ENCODE measurements around the gene TACR1.

Gene TACR1

GRCh38 chr2:75042823-75043222 is 156.5 kb downstream of the TACR1 start:
- no peak for DNase-seq

GRCh38 chr2:75041731-75042600 is 157.4 kb downstream of the TACR1 start:
- no peak for DNase-seq

GRCh38 chr2:75041226-75041625 is 158.1 kb downstream of the TACR1 start:
- no peak for DNase-seq

- no peak for DNase-seq
Measured at GRCh38 chr2:75035444-75036353, 163.6 kb downstream of the TACR1 start.

GRCh38 chr2:75033516-75033915 is 165.8 kb downstream of the TACR1 start:
- no peak for DNase-seq

- DNase-seq, result no peak
Measured at GRCh38 chr2:75031906-75032803, 167.2 kb downstream of the TACR1 start.

GRCh38 chr2:75031171-75031570 is 168.1 kb downstream of the TACR1 start:
- DNase-seq, result no peak

- DNase-seq, result no peak
Measured at GRCh38 chr2:75030218-75031009, 168.9 kb downstream of the TACR1 start.

- no peak for DNase-seq
Measured at GRCh38 chr2:75027886-75028285, 171.4 kb downstream of the TACR1 start.

GRCh38 chr2:75025633-75026380 is 173.5 kb downstream of the TACR1 start:
- no peak for DNase-seq

GRCh38 chr2:75025216-75025615 is 174.1 kb downstream of the TACR1 start:
- no peak for DNase-seq

GRCh38 chr2:75023666-75024455 is 175.5 kb downstream of the TACR1 start:
- DNase-seq, result no peak

GRCh38 chr2:75022516-75022915 is 176.8 kb downstream of the TACR1 start:
- DNase-seq, result no peak

GRCh38 chr2:75021672-75022071 is 177.6 kb downstream of the TACR1 start:
- DNase-seq, result peak; percentile 24

- no peak for DNase-seq
Measured at GRCh38 chr2:75020476-75020875, 178.8 kb downstream of the TACR1 start.

- no peak for DNase-seq
Measured at GRCh38 chr2:75019790-75020189, 179.5 kb downstream of the TACR1 start.

- no peak for DNase-seq
Measured at GRCh38 chr2:75018162-75018561, 181.2 kb downstream of the TACR1 start.

- no peak for DNase-seq
Measured at GRCh38 chr2:75012080-75012479, 187.2 kb downstream of the TACR1 start.

- DNase-seq, result no peak
Measured at GRCh38 chr2:75010571-75010970, 188.7 kb downstream of the TACR1 start.

- DNase-seq, result no peak
Measured at GRCh38 chr2:75007819-75008218, 191.5 kb downstream of the TACR1 start.
